HUDEP-2 (cell line): ENCODE data around the gene MYO3B.
"Not testable (repeated sequence)": the region's sequence is repeated elsewhere in the genome, so short reads cannot be mapped to it uniquely, and the experiment has no call there.

ENCODE experiments used
- DNase-seq, 76 experiments: peaks; one replicate each; lab custom pipeline; 2025; ENCODE audit not compliant: unreplicated experiment in 76 of 76; lab: John Stamatoyannopoulos, UW

The MYO3B gene

DNA sequence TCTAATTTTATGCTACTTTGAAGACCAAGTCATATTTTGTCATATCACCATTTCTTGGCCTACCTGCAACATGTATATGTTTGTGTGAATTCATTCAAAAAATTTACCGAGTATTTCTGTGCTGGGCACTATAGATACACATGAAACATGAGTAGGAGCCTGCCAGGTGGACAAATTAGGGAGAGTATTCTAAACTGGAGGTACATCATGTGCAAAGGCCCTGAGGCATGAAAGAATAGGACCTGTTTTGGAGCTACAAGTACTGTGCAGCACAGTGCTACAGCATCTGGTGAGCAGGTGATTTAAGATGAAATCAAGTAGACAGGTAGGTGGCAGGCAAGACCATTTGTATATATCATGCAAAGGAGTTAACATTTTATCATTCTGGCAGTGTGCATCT, 152.9 kb downstream of the MYO3B start:
- no peak for DNase-seq

GRCh38 chr2:170332676-170333402, 154.9 kb downstream of the MYO3B start:
- no peak for DNase-seq

DNA sequence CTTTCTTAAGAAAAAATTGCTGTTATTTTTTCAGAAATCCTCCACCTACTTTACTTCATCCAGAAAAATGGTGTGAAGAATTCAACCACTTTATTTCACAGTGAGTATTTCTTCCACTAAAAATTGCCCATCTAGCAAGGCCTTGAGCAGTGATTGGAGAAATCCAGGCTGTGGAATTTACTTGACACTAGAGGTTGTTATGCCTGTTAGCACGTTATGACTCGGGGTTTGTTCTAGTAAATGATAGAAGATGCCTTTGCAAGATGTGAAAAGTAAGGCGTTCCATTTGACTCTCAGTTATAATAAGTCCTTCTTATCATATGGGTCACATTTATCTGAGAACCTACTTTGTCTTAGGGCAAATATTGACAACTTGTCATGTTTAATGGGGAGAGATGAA, 157.4 kb downstream of the MYO3B start:
- DNase-seq = no peak

DNA sequence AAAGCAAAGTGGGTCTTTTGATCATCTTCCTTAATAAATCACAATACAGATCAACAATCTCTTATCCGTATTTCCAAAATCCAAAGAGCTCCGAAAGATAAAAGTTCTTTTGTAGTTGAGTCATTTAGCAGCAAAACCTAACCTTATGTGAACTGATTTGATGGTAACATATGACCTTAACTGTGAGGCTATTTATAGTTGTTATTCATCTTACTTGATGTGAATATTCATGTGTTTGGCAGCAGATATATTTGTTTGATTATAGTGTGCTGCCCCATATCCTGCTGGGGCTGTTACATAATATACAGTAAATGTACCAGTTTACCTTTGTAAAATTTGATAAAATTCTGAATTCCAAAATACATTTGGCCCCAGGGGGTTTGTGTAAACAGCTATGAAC, 158.5 kb downstream of the MYO3B start:
- DNase-seq = no peak

DNA sequence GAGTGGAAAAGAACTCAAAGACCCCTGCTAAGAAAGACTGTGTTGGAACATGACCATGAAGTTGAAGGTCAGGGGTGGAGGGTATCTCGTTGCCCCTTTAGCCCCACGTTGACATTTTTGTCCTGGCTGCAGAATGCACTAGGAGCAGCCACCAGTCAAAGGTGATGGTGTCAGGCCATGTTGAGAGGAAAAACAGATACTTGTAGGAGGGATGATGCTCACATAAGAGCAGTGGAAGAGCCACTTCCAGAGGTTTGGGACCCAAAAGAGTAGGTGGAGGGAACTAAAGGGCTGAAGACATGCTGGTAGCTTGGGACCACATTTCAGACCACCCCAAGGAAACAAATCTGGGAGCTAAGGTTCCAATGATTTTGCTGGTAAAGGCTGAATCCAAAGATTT, 159.0 kb downstream of the MYO3B start:
- no peak for DNase-seq

DNA sequence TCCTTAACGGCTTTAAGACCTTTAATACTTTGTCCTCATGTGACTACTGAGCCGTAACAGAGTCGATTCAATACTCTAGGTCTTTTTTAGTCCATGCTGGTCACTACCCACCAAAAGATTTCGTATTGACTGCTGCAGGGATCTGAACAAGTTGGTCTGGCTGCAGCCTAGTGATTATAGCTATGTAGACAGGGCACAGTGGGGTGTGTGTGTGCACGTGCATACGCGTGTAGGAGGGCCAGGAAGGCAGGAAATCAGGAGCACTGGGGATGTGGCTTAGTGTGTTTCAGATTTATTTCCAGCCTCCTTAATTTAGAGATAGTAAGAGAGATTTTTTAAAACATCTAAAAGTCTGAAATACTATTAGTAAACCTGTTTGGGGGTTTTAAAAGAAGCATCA, 161.4 kb downstream of the MYO3B start:
- DNase-seq = no peak

DNA sequence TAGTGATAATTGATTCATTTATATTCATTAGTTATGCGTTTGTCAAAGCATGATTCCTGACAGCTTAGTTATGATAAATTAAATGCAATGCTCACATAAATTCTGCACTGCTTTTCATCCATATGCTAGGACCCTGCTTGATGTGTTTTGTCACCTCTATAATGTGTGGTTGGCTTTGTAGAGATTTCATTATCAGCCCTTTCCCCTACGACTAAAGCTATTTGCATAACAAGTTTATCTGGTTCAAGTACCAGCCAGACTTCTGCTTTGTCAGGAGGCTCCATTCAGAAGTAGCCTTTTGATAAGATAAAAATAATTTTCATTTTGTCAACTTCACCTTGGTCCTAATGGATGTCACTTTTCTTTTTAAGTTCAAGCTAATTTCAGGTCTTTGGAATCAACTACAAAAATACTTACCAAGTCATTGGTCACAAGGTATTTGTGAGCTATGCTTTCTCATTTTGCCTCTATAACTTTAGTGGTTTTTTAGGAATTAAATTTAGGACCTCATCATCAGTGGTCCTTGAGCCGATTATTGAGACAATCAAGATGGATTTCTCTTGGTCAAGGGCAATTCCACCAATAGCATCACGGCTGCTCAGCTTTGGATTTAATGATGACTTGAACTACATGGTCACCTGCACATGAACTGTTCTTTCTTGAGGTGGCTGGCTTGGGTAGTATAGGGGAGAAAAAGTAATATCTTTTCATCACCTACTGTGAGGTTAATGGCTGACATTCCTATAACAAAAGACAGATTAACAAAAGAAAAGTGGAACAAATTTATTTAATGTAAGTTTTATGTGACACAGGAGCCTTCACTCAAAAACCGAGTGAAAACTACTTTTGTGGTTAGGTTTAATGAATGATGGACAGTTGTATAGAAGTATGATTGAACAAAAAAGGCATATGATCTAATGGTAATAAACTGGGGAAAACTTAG, 162.1 kb downstream of the MYO3B start:
- DNase-seq = no peak

DNA sequence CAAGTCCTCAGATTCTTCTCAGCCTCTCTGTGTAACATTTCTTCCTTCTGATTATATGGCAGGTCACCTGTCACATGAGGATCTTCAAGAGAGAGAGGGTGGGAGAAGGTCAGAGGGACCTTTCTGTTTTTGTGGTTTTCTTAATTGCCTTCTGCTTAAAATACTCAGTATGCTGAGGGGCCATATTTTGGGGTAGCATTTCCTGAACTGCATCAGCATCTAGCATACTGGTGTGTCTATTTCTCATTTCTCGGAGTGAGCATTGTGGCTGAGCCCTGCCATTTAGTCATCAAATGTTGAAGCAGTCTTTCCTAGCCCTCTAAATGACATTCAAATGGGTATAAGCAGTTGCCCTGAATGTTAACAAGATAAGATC, 162.7 kb downstream of the MYO3B start:
- DNase-seq = no peak

DNA sequence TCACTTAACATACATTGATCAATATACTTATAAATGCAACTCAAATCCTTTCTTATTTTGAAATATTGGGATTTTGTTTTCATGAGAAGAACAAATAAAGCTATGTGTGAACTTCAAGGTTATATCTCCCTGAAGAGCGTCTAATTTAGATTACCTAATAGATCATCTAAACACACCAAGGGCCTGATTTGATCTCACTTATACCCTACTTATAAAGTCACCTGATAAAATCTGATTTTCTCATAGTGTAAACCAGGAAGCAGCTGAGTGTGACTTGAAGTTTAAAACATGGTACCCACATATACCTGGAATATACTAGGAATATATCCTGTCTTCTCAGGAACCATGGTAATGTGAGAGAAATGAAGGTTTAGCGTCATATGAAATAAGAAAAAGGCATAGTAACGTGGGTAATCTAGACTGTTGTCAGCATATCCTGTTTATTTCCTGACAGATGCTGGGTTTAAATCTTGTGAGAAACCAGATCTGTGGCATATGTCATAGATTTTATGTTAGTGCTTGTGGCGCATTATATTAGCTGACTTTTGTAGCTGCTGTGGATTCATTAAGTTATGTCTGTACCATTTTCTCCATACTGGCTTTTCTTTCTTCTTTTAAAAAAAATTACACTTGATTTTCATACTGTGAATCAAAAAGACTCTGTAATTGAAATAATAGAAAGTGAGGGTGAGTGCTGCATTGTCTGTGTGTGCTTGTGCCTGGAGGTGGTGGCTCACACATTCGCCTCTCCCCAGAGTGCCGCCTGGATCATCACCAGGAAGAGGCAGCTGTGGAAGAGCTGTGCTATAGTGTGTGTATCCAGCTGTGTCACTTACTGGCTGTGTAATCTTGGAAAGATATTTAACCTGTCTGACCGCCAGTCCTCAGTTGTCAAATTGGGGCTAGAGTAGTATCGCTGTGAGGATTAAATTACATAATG, 164.0 kb downstream of the MYO3B start:
- no peak for DNase-seq

GRCh38 chr2:170344663-170345346, 166.9 kb downstream of the MYO3B start:
- no peak for DNase-seq

DNA sequence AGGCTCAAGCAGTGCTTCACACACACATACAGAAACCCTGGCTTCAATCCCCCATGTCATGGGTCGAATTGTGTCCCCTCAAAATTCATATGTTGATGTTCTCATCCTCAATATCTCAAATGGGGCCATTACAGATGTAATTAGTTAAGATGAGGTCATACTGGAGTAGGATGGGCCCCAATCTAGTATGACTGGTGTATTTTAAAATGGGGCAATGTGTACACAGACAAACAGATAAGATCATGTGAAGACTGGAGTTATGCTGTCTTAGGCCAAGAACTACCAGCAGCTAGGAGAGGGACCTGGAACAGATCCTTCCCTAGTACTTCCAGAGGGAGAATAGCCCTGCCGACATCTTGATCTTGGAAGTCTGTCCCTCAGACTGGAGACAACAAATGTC, 167.7 kb downstream of the MYO3B start:
- no peak for DNase-seq

DNA sequence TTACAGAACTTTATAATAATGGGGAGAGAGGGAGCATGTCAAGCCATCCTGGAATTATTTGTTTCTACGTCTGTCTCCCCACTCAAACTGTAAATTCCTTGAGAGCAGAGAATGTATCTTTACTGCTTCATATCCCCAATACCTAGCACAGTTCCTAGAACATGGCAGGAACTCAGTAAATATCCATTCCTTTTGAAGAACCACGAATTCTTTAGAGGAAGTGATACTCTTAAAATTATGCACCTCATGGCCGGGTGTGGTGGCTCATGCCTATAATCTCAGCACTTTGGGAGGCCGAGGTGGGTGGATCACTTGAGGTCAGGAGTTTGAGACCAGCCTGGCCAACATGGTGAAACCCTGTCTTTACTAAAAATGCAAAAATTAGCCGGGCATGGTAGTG, 171.3 kb downstream of the MYO3B start:
- DNase-seq = not testable (repeated sequence)

DNA sequence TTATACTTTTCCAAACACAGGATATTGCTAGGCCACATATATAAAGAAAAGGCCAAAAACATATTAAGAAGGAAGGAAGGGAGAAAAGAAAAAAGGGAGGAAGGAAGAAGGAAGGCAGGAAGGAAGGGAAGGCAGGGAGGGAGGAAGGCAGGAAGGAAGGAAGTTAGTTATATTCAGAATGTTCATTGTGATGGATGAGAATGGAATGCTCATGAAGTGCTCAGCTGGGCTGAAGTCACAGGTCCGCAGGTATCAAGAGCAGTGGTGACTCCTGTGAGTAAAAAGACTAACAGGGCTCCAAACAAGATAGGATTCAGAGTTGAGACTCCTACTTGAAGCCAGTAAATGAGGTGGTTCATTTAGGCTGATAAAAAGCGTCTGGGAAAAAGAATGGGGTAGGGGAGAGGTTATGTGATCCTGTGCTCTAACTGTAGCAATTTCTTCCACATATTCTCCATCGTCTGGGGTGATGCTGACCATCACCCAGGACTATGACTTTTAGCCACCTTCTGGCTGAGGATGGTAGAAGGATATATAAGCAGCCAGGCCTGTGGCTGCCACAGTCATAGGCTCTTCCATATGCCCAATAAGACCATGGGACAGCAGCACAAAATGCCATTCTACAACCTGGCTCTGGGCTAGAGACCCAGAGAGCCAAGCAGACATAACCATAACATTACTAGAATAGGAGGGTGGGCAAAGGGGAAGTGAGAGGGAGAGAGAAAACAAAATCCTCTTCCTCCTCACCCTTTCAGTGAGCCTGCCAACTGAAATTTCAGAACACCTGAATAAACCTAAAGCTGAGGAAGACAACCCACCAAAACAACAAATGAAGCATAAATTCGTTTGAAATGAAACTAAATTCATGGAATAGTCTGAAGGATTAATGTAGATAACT, 173.2 kb downstream of the MYO3B start:
- DNase-seq = no peak

DNA sequence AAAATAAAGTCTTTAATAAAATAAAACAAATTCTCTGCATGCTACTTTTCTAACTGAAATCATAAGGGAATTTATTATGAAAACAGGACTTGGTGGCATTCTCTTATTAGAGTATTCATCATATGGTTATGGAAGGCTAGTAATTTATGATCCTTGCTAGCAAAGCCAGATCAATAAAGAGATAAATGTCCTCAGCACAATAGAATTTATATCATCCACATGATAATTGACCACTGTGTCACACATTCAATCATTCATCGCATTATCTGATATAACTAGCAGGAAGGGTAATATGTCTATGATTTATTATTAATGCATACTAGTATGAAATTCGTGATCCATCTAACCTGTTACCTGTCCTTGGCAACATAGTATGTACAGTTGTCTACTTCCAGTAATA, 175.8 kb downstream of the MYO3B start:
- DNase-seq = no peak

GRCh38 chr2:170354388-170354787, 176.4 kb downstream of the MYO3B start:
- DNase-seq = no peak

GRCh38 chr2:170354855-170355780, 177.2 kb downstream of the MYO3B start:
- DNase-seq = no peak

- DNase-seq = no peak
These were observed 181.5 kb downstream of the MYO3B start for GRCh38 chr2:170359466-170359865.

GRCh38 chr2:170360546-170361089, 182.7 kb downstream of the MYO3B start:
- DNase-seq = no peak
